A673 (cell line): Measurements from ENCODE around the gene KDM4B. TPM values are rescaled to one million over a fixed set of nuclear protein-coding genes. Genes with fewer than 3 reads are reported as not detected.

Experiments
- BruUV-seq: library from RNA; stranded (reverse); fragments of 400-500 nt; replicated peaks from 2 replicates; lab custom pipeline; 2021; lab: Mats Ljungman, UMichigan
- CTCF ChIA-PET: fragments of 300-600 bp; sonication (Branson Sonifier 250); formaldehyde crosslinking; loops from one replicate; lab custom pipeline; 2022; ENCODE audit warnings: antibody characterized with exemption; lab: Charles Lee
- POLR2A ChIA-PET: fragments of 300-600 bp; sonication (Branson Sonifier 250); formaldehyde crosslinking; loops from one replicate; lab custom pipeline; 2022; ENCODE audit warnings: antibody characterized with exemption; ENCODE audit not compliant: low non-redundant PET; lab: Charles Lee
- DNase-seq: peaks from one replicate; pipeline ENCODE4 v3.0.0-alpha.2; 2015; ENCODE audit warnings: low spot score
- H3K27ac ChIP-seq: fragments of 200-600 bp; sonication (generic); 2 replicates; pipeline ENCODE4 v1.5.1; 2016; ENCODE audit warnings: mixed run types, low read depth, mild to moderate bottlenecking, mixed read lengths, antibody characterized with exemption, low read length; ENCODE audit not compliant: poor library complexity, severe bottlenecking
- H3K27me3 ChIP-seq: fragments of 200-600 bp; sonication (generic); replicated peaks from 2 replicates; pipeline ENCODE4 v1.6.1; 2017; ENCODE audit warnings: mixed run types, low read depth, mild to moderate bottlenecking, mixed read lengths, antibody characterized with exemption, low read length; ENCODE audit not compliant: insufficient read depth, poor library complexity
- H3K36me3 ChIP-seq: fragments of 200-600 bp; sonication (generic); 2 replicates; pipeline ENCODE4 v1.6.1; 2016; ENCODE audit warnings: mixed run types, mild to moderate bottlenecking, mixed read lengths, antibody characterized with exemption, low read length; ENCODE audit not compliant: insufficient read depth, poor library complexity, severe bottlenecking
- H3K4me1 ChIP-seq: fragments of 200-600 bp; sonication (generic); 2 replicates; pipeline ENCODE4 v1.6.1; 2017; ENCODE audit warnings: mixed run types, mild to moderate bottlenecking, mixed read lengths, antibody characterized with exemption, low read length; ENCODE audit not compliant: insufficient read depth, poor library complexity, severe bottlenecking
- H3K4me3 ChIP-seq: fragments of 200-600 bp; sonication (generic); 2 replicates; pipeline ENCODE4 v1.5.1; 2016; ENCODE audit warnings: low read depth, mixed run types, mild to moderate bottlenecking, mixed read lengths, low read length; ENCODE audit not compliant: poor library complexity, severe bottlenecking
- H3K9me3 ChIP-seq: fragments of 200-600 bp; sonication (generic); 2 replicates; pipeline ENCODE4 v1.6.1; 2016; ENCODE audit warnings: mixed run types, low read depth, mild to moderate bottlenecking, mixed read lengths, antibody characterized with exemption, low read length; ENCODE audit not compliant: poor library complexity, severe bottlenecking
- CTCF ChIP-seq: fragments of 300-800, 200-600 bp; sonication (generic); conservative IDR thresholded peaks from 2 replicates; pipeline ENCODE4 v1.5.1; 2017; ENCODE audit warnings: low read depth, mild to moderate bottlenecking, antibody characterized with exemption, low read length, moderate library complexity, mixed read lengths
- EZH2 ChIP-seq: fragments of 200-600 bp; sonication (generic); IDR thresholded peaks from 2 replicates; pipeline ENCODE4 v1.6.1; 2017; ENCODE audit warnings: borderline replicate concordance, low read depth, mild to moderate bottlenecking, mixed read lengths, antibody characterized with exemption, low read length; ENCODE audit not compliant: poor library complexity, severe bottlenecking
- intact Hi-C: fragments of 100-400 bp; cut with micrococcal nuclease; formaldehyde crosslinking; loops from one replicate; pipeline ENCODE4 v1.10.0; 2022; ENCODE audit not compliant: unreplicated experiment
- total RNA-seq: library from RNA; stranded (reverse); gene quantifications from 2 replicates; pipeline ENCODE4 v1.2.3, GENCODE V29; 2021

The KDM4B gene
- total RNA-seq, 1 experiment from 2014 or later: 30.0 TPM

DNA sequence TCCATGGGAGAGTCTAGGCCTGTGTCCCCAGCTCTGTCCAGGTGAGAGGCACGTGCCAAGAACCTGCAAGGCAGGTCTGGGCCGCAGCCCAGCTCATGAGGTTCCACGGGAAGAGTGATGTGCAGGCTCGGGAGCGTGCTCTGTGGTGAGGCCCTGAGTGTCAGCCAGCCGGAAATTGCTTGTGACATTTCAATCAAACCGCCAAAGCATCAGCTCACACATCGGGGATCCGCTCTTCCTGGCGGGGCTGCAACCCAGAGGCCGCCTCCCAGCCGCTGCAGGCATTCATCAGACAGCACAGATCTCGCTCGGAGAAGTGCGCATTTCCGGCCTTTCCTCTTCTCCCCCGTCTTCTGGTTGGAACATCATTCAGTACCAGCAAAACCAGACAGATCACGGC lies 109.3 kb downstream of the KDM4B start:
- POLR2A ChIA-PET: no interaction called here
- CTCF ChIA-PET: no interaction called here
- intact Hi-C loops: no loop called here

DNA sequence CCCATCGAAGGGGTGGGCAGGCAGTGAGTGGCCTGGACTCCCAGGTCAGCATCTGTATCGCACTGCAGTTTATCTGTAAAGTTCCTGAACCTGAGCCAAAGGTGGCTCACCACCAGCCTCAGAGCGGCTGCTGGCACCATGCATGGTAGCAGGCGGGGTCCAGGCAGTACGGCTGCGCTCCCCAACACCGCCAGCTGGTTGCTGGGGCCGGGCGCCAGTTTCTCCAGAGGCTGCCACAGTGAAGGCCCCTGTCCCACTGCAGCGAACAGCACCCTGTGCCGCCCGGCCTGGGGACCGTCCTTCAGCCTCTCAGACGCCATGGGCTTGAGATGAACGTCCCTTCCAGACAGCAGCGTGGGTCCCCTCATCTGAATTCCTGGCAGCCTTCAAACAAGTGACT lies 109.8 kb downstream of the KDM4B start:
- CTCF ChIA-PET: interaction anchor here (0.6 kb wide), 1 partner anchor 230 kb away, joined by 9 read pairs; no protein-coding TSS in a partner anchor
- peaks cover 5% of the 10 kb centered on the region for H3K36me3 ChIP-seq
- BruUV-seq: no TSS peak
- H3K4me1 ChIP-seq: peaks cover 53% of the 10 kb centered on the region
- H3K9me3 ChIP-seq: no peaks in the 10 kb centered on the region
- H3K4me3 ChIP-seq: no peak overlapping the region
- H3K27me3 ChIP-seq: no peaks in the 10 kb centered on the region
- peak overlapping the region; percentile 90 for H3K27ac ChIP-seq
- TF ChIP-seq CTCF (no peak), EZH2 (no peak)
- DNase-seq: no peak
- POLR2A ChIA-PET: no interaction called here
- intact Hi-C loops: no loop called here

More for the DNA sequence above, 109.3 kb downstream of the KDM4B start:
- no peak overlapping the region for H3K4me3 ChIP-seq
- no TSS peak for BruUV-seq
- H3K9me3 ChIP-seq: no peaks in the 10 kb centered on the region
- peaks cover 5% of the 10 kb centered on the region for H3K36me3 ChIP-seq
- H3K4me1 ChIP-seq: peaks cover 57% of the 10 kb centered on the region
- H3K27ac ChIP-seq: peak overlapping the region; percentile 90
- DNase-seq: peak; percentile 95
- TF ChIP-seq EZH2 (no peak), CTCF (no peak)
- H3K27me3 ChIP-seq: no peaks in the 10 kb centered on the region

DNA sequence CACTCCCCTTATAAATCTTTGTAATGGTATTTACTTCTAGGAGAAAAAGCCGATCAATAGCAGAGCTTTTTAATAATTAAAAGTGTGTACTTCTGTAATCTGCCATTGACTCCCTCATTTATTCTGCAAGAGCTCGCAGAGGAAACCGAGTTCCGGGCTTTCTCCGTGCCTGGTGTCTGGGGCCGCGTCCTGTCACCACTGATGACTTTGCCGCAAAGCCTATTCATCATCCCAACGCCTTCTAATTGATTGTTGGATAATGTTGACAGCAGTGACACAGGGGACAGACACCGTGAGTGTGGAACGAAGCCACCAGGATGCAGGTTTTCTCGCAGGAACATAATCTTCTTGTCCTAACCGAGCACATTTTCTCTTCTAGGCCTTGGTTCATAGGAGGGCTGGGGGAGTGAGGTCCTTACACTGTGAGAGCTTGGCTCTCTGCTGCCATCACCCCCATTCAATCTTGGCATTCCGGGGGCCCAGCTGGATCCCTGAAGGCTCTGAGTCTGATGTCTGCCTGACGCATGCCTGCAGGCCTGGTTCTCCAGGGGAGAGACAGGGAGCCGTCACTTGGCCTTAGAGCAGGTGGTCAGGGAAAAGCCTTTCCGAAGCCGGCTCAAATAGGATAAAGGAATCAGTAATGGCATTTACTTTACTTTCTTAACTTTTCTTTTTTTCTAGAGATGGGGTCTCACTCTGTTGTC lies 110.3 kb downstream of the KDM4B start:
- H3K4me3 ChIP-seq: no peak overlapping the region
- BruUV-seq: TSS peak; percentile 30
- H3K36me3 ChIP-seq: peaks cover 5% of the 10 kb centered on the region
- CTCF ChIA-PET: interaction anchor here (0.6 kb wide), 1 partner anchor 229 kb away, joined by 9 read pairs; no protein-coding TSS in a partner anchor
- H3K27me3 ChIP-seq: no peaks in the 10 kb centered on the region
- H3K27ac ChIP-seq: peak overlapping the region; percentile 90
- POLR2A ChIA-PET: no interaction called here
- intact Hi-C loops: no loop called here
- no peak for TF ChIP-seq CTCF
- TF ChIP-seq EZH2: no peak
- peaks cover 48% of the 10 kb centered on the region for H3K4me1 ChIP-seq
- DNase-seq: no peak
- no peaks in the 10 kb centered on the region for H3K9me3 ChIP-seq
